ENCODE data around the gene MPND.
A peak's percentile ranks its signal among the peaks of the same experiment; 100 is the strongest.

MPND gene

GRCh38 chr19:4368128-4368820, 24.9 kb downstream of the MPND start:
- DNase-seq, result no peak

DNA sequence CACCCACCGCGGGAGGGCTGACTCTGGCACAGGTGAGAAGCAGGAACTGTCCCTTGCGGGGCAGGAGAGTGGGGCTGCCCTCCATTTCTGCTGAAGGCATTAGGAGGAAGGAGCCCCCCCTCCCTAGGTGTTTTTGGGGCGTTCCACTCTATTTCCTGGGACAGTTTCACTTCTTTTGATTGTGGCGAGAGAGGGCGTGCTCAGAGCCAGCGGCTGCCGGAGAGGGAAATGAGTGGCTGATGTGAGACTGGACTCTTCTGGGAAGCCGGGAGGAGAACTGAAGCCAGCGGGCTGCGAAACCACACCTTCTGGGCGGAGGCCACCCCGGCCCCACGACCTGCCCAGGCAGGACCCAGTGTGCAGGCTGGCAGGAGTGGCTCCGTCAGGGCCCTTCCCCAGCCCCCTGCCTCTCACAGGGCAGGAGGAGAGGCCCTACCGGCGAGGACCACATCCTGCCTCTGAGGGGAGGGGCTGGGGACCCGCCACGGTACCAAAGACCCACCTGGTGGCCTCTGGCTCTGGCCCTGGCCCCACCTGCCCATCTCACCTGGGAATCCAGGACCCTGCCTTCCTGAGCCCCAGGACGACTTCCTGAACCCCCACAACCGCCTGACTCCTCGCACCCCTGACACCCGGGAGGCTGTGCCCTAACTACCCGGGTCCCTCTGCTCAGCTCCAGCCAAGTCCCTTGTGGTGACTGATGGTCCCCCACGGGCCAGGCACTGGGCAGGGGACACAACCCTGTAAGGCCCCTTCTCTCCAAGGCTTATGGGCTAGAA, 25.9 kb downstream of the MPND start:
- peak; percentile 80 for DNase-seq

GRCh38 chr19:4369888-4370260, 26.5 kb downstream of the MPND start:
- peak; percentile 86 for DNase-seq

GRCh38 chr19:4370418-4371041, 27.2 kb downstream of the MPND start:
- DNase-seq, result no peak

- no peak for DNase-seq
Measured at GRCh38 chr19:4371247-4372164, 28.1 kb downstream of the MPND start.

DNA sequence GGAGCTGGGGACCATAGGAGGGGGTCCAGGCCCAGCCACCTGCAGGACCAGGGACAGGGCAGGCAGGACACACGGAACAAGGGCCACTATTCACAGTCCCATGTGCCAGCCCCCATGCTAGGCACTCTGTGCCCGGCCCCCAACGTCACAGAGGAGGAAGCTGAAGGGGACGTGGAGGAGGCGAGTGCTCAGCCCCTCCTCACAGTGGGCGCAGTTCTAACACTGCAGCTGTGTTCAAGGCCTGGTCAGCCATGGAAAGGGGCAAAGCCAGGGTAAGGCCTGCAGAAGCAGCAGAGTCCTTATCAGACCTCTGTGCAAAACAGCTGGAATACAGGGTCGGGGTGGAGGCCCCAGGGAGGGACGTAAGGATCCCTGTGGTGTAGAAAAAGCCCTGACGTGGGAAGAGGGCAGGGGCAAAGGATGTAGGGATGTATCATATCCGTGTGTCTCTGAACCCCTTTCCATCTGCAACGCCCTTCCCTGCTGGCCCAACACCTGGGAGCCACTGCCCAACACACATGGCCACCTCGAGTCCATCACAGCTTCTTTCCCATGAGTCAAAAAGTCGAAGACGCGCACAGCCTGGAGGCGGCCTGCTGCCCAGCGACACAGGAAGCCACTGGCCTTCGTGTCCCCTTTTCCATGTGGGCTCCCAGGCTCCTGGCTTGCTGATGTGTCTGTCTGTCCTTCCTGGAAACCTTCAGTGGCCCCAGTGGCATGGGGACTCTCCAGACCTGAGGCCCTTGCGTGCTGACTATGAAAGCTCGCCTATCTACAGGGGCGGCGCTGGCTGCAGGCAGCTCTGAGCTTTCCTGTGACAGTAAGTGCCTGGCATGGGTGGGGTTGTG, 29.0 kb downstream of the MPND start:
- DNase-seq, result no peak

- DNase-seq, result no peak
Measured at GRCh38 chr19:4373013-4373367, 29.6 kb downstream of the MPND start.

DNA sequence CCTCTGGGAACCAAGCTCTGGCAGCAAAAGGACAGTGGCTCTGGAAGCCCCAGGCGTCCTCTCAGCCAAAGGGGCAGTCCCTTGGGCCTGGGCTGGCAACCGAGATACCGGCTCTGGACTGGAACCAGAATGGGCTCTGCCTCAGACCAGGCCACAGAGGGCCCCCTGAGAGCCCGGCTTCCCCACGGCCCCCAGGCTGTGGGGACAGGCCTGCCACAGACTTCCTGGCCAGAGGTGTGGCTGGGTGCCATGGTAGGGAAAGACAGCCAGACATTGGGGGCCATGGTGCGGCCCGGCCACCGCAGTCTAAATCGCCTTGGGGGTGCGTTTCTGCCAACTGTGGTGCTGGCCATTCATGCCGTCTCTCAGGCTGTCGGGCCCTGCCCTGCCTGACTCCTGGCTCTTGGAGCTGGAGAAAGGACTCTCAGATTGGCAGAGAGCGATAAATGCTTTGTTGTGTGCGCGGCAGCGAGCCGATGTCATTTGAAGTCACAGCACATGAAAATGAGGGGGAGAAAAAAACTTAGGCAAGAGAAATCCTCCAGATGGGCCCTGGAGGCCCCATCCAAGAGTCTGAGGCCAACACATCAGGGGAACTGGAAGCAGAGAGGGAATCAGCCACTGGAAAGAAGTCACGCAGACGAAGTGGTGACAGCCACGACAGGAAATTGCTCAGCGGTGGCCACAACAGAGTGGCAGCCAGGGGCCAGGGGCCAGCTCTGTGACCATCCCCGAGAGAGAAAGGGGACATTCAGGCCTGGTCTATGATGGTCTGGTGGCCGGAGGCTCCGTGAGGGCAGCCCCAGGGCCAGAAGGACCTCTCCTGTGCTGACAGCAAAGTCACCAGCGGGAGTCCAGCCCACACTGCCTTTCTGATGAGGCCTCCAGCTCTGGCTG, 30.5 kb downstream of the MPND start:
- no peak for DNase-seq

DNA sequence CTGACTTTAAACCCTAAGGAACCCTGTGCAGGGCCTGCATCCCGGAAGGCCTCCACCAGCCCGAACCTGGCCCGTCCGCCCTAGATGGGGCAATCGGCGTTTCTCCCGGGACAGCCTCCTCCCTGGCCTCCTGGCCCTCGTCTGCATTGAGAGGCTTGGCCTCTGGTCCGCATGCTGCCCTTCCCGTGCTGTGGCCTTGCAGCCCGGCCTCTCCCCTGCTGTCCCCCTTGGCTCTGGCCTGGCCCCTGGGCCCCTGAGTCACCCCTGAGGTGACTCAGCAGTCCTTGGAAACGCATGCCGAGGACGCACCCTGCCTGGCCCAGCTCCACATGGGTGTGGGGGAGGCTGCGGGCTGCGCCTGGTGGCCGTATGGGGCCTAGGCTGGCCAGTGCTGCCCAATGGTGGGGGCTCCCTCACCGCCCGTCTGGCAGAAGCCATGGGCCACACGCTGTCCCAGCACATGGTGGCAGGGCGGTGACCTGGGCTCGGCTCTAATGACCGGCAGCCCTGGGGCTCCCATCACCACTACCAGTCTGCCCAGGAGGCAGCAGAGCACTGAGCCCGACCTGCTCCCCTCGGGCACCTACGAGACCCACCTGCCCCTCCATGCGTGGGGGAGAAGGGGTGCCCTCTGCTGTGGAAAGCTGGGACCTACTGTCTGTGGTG, 31.3 kb downstream of the MPND start:
- DNase-seq, result no peak

GRCh38 chr19:4375164-4376027, 32.0 kb downstream of the MPND start:
- DNase-seq, result no peak

- no peak for DNase-seq
Measured at GRCh38 chr19:4376028-4376670, 32.8 kb downstream of the MPND start.

GRCh38 chr19:4376671-4376990, 33.3 kb downstream of the MPND start:
- no peak for DNase-seq

DNA sequence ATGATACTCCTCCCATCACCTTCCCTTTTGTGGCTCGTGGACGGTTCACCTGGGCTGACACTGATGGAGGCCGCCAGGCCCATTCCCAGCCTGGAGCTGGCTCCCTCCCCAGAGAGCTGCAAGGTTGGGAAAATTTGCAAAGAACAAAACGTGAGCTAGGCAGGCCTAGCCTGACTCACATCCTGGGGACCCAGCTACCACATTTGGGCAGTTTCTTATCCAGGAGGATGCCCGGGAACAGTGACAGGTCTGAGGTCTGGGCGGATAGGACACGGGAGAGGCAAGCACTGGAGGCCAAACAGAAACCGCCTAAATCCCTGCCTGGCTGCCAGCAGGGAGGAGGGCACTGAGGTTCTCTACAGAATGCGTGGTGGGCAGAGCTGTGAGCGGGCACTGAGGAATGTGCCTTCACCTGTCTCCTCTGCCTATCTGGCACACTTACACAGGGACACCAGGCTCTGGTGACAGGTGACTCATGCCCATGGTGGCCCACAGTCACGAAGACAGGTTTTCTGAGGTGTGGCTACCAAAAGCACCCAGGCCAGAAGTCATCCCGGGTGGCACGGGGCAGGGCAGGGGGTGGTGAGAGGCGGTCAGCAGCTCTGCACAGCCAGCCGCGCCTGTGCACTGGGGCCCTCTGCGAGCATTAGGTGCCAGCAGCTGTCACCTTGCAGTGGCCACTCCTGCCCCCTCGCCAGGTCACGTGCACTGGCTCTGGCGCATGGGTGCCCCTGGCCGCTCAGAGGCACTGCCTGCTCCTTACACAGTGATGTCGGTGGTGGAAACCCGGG, 33.8 kb downstream of the MPND start:
- DNase-seq, result no peak

DNA sequence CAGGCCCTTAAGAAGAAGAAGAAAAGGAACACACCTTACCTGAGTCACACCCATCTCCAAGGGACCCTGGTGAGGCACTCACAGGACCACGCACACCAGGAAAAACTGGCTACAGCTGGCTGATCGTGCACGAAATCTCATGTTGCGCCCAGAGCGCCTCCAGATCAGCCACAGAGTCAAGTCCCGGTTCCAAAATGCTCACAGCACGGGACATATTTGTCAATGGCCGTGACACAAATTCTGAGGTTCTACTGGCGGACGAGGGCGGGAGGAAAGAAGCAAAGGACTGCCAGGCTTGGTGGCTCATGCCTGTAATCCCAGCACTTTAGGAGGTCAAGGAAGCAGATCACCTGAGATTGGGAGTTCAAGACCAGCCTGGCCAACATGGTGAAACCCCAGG, 35.5 kb downstream of the MPND start:
- DNase-seq, result no peak

DNA sequence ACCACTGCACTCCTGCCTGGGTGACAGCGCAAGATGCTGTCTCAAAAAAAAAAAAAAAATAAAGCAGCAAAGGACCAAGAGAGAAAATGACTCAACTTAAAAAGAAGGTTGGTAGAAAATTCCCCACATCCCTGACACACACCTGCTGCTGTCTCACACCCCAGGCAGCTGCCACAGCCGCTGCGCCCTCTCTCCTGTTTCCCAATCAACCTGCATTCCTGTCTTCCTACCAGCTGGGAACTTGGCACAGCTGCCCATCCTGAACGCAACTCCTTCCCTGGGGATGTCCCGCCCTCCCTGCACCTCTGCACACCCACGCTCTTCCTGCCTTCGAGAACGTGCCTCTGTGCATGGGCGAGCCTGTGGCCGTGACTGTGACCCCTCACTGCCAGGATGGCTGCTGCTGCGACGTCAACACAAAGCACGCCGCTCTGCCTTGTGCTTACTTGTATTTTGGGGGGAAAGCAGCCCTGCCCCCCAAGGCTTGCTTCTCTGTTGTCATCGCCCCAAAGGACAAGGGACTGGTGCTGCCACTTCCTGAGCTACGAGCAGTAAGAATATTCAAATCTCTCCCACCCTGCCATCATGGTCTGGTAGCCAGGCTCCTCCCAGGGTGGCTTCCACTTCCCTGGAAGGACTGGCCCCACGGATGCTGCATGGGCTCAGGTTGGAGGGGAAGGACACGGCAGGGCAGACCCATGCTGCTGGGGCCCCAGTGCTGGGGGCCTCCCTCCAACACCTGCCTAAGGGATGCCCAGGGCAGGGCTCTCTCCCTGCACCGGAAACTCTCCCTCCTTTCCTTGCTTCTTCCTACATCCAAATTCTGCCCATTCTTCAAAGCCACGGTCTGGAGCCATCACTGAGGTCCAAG, 36.3 kb downstream of the MPND start:
- DNase-seq, result peak; percentile 57

GRCh38 chr19:4380254-4380727, 36.9 kb downstream of the MPND start:
- DNase-seq, result peak; percentile 65

Data from activated CD4-positive, alpha-beta T cell treated with anti-CD3 and anti-CD28 coated beads for 48 hours (primary cell).